ENCODE measurements around the gene RASL11A.
"Not testable (repeated sequence)": the region's sequence is repeated elsewhere in the genome, so short reads cannot be mapped to it uniquely, and the experiment has no call there.

The RASL11A gene

GRCh38 chr13:27276188-27276587, 5.6 kb downstream of the RASL11A start:
- no peaks in the 10 kb centered on the region for H3K36me3 ChIP-seq (replicated peaks)
- 0 out of 2 replicates have a peak, but pooled peaks cover 3% of the 10 kb centered on the region for H3K4me1 ChIP-seq
- in situ Hi-C loops (cut with MboI; ENCODE audit: low sequenced_read_pairs) = no loop called here
- no peaks in the 10 kb centered on the region for H3K27me3 ChIP-seq (ENCODE audit: low read depth)
- DNase-seq (ENCODE audit: low spot score in 2 of 2) = no peak
- H3K9me3 ChIP-seq = no peaks in the 10 kb centered on the region
- H3K4me3 ChIP-seq = no peak overlapping the region

GRCh38 chr13:27279506-27279905, 8.9 kb downstream of the RASL11A start:
- no peaks in the 10 kb centered on the region for H3K4me1 ChIP-seq
- in situ Hi-C loops (cut with MboI; ENCODE audit: low sequenced_read_pairs) = no loop called here
- no peaks in the 10 kb centered on the region for H3K27me3 ChIP-seq (ENCODE audit: low read depth)
- H3K36me3 ChIP-seq (replicated peaks) = no peaks in the 10 kb centered on the region
- H3K9me3 ChIP-seq = no peaks in the 10 kb centered on the region
- H3K4me3 ChIP-seq = no peak overlapping the region
- DNase-seq (ENCODE audit: low spot score in 2 of 2) = no peak

DNA sequence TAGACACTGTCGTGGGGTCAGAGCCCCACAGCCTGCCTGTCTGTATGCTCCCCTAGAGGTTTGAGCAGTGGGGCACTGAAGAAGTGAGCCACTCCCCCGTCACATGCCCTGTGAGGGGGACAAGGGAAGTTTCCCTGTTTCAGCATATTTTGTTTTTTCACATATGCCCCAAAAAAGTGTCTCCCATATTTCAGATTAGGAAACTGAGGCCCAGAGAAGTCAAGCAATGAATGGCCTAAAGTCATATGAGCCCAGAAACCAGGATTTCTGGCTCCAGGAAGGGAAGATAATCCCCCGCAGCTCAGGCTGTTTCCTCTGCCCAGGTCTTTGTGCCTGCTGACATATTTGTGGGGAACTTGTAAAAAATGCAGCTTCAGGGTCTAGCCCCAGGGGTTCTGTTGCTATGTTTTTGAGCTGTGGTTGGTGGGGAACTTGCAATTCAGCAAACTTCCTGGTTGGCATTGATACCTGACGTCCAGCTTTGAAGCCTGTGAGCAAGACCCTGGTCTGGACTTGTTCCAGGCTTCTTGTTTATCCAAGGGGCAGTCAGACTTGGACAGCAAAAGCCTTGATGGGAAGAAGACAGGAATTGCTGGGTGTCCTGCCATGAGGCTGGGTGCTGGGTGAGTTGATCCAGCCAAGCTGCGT, 9.5 kb downstream of the RASL11A start:
- Histone ChIP-seq H3K4me3 (no peak overlapping the region), H3K27me3 (ENCODE audit: low read depth) (no peaks in the 10 kb centered on the region), H3K9me3 (no peaks in the 10 kb centered on the region), H3K36me3 (replicated peaks) (no peaks in the 10 kb centered on the region), H3K4me1 (no peaks in the 10 kb centered on the region)
- no peak for DNase-seq (ENCODE audit: low spot score in 2 of 2)
- in situ Hi-C loops (cut with MboI; ENCODE audit: low sequenced_read_pairs) = no loop called here

GRCh38 chr13:27280841-27281240, 10.2 kb downstream of the RASL11A start:
- no peak for DNase-seq (ENCODE audit: low spot score in 2 of 2)
- Histone ChIP-seq H3K4me3 (no peak overlapping the region), H3K9me3 (no peaks in the 10 kb centered on the region), H3K36me3 (replicated peaks) (no peaks in the 10 kb centered on the region), H3K4me1 (no peaks in the 10 kb centered on the region), H3K27me3 (ENCODE audit: low read depth) (no peaks in the 10 kb centered on the region)
- in situ Hi-C loops (cut with MboI; ENCODE audit: low sequenced_read_pairs) = no loop called here

GRCh38 chr13:27281420-27281819, 10.8 kb downstream of the RASL11A start:
- H3K36me3 ChIP-seq (replicated peaks) = no peaks in the 10 kb centered on the region
- in situ Hi-C loops (cut with MboI; ENCODE audit: low sequenced_read_pairs) = no loop called here

GRCh38 chr13:27283906-27284493, 13.4 kb downstream of the RASL11A start:
- no peaks in the 10 kb centered on the region for H3K36me3 ChIP-seq (replicated peaks)
- no peaks in the 10 kb centered on the region for H3K27me3 ChIP-seq (ENCODE audit: low read depth)
- no peak overlapping the region for H3K4me3 ChIP-seq
- in situ Hi-C loops (cut with MboI; ENCODE audit: low sequenced_read_pairs) = no loop called here
- no peaks in the 10 kb centered on the region for H3K9me3 ChIP-seq
- H3K4me1 ChIP-seq = no peaks in the 10 kb centered on the region
- DNase-seq (ENCODE audit: low spot score in 2 of 2) = no peak

More at GRCh38 chr13:27281420-27281819, 10.8 kb downstream of the RASL11A start:
- Histone ChIP-seq H3K27me3 (ENCODE audit: low read depth) (no peaks in the 10 kb centered on the region), H3K4me1 (no peaks in the 10 kb centered on the region), H3K4me3 (no peak overlapping the region), H3K9me3 (no peaks in the 10 kb centered on the region)
- DNase-seq (ENCODE audit: low spot score in 2 of 2) = no peak

DNA sequence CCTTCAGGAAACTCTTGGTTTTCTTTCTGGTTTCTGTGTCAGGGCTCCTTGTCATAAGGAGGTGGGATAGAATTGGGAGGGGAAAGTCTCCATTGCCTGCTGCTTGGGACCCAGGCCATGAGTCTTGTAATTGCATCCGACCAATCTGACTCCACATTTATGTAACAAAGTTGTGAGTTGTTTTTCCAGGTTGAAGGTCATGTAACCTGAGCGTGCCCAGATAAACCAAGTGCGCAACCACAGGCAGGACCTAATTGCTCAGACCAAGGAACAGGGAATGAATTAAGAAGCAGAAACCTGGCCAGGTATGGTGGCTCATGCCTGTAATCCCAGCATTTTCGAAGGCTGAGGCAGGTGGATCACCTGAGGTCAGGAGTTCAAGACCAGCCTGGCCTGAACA, 17.8 kb downstream of the RASL11A start:
- Histone ChIP-seq H3K27me3 (ENCODE audit: low read depth) (no peaks in the 10 kb centered on the region), H3K36me3 (replicated peaks) (no peaks in the 10 kb centered on the region), H3K4me3 (no peak overlapping the region), H3K9me3 (no peaks in the 10 kb centered on the region), H3K4me1 (no peaks in the 10 kb centered on the region; the same call in 1 of the 2 replicates)
- DNase-seq (ENCODE audit: low spot score in 2 of 2) = no peak
- in situ Hi-C loops (cut with MboI; ENCODE audit: low sequenced_read_pairs) = no loop called here

GRCh38 chr13:27289011-27289665, 18.5 kb downstream of the RASL11A start:
- Histone ChIP-seq H3K36me3 (replicated peaks) (no peaks in the 10 kb centered on the region), H3K9me3 (no peaks in the 10 kb centered on the region), H3K4me1 (no peaks in the 10 kb centered on the region; the same call in 1 of the 2 replicates), H3K27me3 (ENCODE audit: low read depth) (no peaks in the 10 kb centered on the region), H3K4me3 (no peak overlapping the region)
- in situ Hi-C loops (cut with MboI; ENCODE audit: low sequenced_read_pairs) = no loop called here
- no peak for DNase-seq (ENCODE audit: low spot score in 2 of 2)

GRCh38 chr13:27290715-27291114, 20.1 kb downstream of the RASL11A start:
- Histone ChIP-seq H3K9me3 (no peaks in the 10 kb centered on the region), H3K4me1 (no peaks in the 10 kb centered on the region; the same call in 1 of the 2 replicates), H3K27me3 (ENCODE audit: low read depth) (no peaks in the 10 kb centered on the region), H3K36me3 (replicated peaks) (no peaks in the 10 kb centered on the region), H3K4me3 (no peak overlapping the region)
- DNase-seq (ENCODE audit: low spot score in 2 of 2) = no peak
- in situ Hi-C loops (cut with MboI; ENCODE audit: low sequenced_read_pairs) = no loop called here

DNA sequence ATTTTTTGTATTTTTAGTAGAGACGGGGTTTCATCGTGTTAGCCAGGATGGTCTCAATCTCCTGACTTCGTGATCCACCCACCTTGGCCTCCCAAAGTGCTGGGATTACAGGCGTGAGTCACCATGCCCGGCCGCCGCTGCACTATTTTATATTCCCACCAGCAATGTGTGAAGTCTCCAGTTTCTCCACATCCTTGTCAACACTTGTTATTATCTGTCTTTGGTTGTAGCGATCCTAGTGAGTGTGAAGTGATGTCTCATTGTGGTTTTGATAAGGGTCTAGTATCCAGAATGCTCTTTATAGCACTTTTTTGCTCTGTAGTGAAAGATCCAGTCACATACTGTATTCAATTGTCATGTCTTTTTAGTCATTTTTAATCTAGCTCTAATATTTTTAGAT, 21.3 kb downstream of the RASL11A start:
- H3K9me3 ChIP-seq = not testable (repeated sequence)

GRCh38 chr13:27293076-27293691, 22.6 kb downstream of the RASL11A start:
- Histone ChIP-seq H3K36me3 (replicated peaks) (no peaks in the 10 kb centered on the region), H3K4me1 (no peaks in the 10 kb centered on the region; the same call in 1 of the 2 replicates), H3K9me3 (no peaks in the 10 kb centered on the region), H3K4me3 (no peak overlapping the region), H3K27me3 (ENCODE audit: low read depth) (no peaks in the 10 kb centered on the region)
- no peak for DNase-seq (ENCODE audit: low spot score in 2 of 2)
- in situ Hi-C loops (cut with MboI; ENCODE audit: low sequenced_read_pairs) = no loop called here

More for the DNA sequence above, 21.3 kb downstream of the RASL11A start:
- H3K4me3 ChIP-seq; H3K36me3 ChIP-seq (replicated peaks); in situ Hi-C loops (cut with MboI; ENCODE audit: low sequenced_read_pairs); H3K27me3 ChIP-seq (ENCODE audit: low read depth); DNase-seq (ENCODE audit: low spot score in 2 of 2); H3K4me1 ChIP-seq: not testable (repeated sequence)

- no peak for DNase-seq (ENCODE audit: low spot score in 2 of 2)
- no peak overlapping the region for H3K4me3 ChIP-seq
- no peaks in the 10 kb centered on the region for H3K36me3 ChIP-seq (replicated peaks)
- no peaks in the 10 kb centered on the region for H3K27me3 ChIP-seq (ENCODE audit: low read depth)
- in situ Hi-C loops (cut with MboI; ENCODE audit: low sequenced_read_pairs) = no loop called here
- no peaks in the 10 kb centered on the region; the same call in 1 of the 2 replicates for H3K4me1 ChIP-seq
- no peaks in the 10 kb centered on the region for H3K9me3 ChIP-seq
These were observed 23.4 kb downstream of the RASL11A start for GRCh38 chr13:27293873-27294515.

- DNase-seq (ENCODE audit: low spot score in 2 of 2) = no peak
- in situ Hi-C loops (cut with MboI; ENCODE audit: low sequenced_read_pairs) = no loop called here
- Histone ChIP-seq H3K27me3 (ENCODE audit: low read depth) (no peaks in the 10 kb centered on the region), H3K4me1 (no peaks in the 10 kb centered on the region), H3K9me3 (no peaks in the 10 kb centered on the region), H3K36me3 (replicated peaks) (no peaks in the 10 kb centered on the region), H3K4me3 (no peak overlapping the region)
These were observed 24.5 kb downstream of the RASL11A start for GRCh38 chr13:27295096-27295495.
